ENCODE results near the gene POLE4.

Gene POLE4

GRCh38 chr2:74941284-74941683 is 17.2 kb upstream of the POLE4 start:
- no peak for DNase-seq (ENCODE audit: low read depth)

GRCh38 chr2:74942263-74942662 is 16.2 kb upstream of the POLE4 start:
- DNase-seq (ENCODE audit: low read depth) = no peak

GRCh38 chr2:74944987-74945787 is 13.3 kb upstream of the POLE4 start:
- no peak for DNase-seq (ENCODE audit: low read depth)

GRCh38 chr2:74945788-74946331 is 12.6 kb upstream of the POLE4 start:
- no peak for DNase-seq (ENCODE audit: low read depth)

GRCh38 chr2:74947703-74948102 is 10.7 kb upstream of the POLE4 start:
- DNase-seq (ENCODE audit: low read depth) = no peak

DNA sequence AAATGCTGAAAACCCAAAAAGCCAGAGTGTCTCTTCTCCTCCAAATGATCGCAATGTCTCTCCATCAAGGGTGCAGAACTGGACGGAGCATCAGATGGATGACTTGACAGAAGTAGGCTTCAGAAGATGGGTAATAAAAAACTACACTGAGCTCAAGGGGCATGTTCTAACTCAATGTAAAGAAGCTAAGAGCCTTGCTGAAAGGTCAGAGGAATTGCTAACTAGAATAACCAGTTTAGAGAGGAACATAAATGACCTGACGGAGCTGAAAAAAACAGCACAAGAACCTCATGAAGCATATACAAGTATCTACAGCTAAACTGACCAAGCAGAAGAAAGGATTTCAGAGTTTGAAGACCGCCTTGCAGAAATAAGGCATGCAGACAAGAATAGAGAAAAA is 9.7 kb upstream of the POLE4 start:
- DNase-seq (ENCODE audit: low read depth) = no peak

DNA sequence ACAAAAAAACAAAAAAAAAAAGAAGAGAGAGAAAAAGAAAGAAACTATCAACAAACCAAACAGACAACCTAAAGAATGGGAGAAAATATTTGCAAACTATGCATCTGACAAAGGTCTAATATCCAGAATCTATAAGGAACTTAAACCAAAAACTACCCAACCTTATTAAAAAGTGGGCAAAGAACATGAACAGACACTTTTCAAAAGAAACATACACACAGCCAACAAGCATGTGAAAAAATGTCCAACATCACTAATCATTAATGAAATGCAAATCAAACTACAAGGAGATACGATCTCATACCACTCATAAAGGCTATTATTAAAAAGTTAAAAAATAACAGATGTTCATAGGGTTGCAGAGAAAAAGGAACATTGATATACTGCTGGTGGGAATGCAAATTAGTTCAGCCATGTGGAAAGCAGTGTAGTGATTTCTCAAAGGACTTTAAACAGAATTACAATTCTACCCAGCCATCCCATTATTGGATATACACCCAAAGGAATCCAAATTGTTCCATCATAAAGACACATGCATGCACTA is 7.2 kb upstream of the POLE4 start:
- no peak for DNase-seq (ENCODE audit: low read depth)

GRCh38 chr2:74952575-74952974 is 5.9 kb upstream of the POLE4 start:
- no peak for DNase-seq (ENCODE audit: low read depth)

- DNase-seq (ENCODE audit: low read depth) = no peak
Observed at GRCh38 chr2:74953796-74954499, 4.5 kb upstream of the POLE4 start.

GRCh38 chr2:74954500-74954874 is 4.0 kb upstream of the POLE4 start:
- no peak for DNase-seq (ENCODE audit: low read depth)

DNA sequence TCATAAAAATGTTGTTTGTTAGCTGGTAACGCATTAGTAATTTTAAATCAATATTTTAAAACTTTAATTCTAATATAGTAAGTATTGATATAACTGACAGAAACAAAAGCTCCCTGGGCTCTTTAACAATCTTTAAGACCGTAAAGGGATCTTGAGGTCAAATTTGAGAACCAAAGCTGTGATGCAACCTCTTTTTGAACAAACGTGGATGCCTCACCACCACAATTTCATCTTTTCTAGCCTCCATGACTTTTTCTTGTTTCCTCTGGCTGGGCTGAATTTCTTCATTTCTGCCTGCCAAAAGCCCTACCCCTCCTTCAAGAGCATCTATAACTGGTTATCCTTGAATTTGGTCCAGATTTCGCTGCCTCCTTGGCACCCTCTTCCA is 563 bp upstream of the POLE4 start:
- DNase-seq (ENCODE audit: low read depth) = no peak

DNA sequence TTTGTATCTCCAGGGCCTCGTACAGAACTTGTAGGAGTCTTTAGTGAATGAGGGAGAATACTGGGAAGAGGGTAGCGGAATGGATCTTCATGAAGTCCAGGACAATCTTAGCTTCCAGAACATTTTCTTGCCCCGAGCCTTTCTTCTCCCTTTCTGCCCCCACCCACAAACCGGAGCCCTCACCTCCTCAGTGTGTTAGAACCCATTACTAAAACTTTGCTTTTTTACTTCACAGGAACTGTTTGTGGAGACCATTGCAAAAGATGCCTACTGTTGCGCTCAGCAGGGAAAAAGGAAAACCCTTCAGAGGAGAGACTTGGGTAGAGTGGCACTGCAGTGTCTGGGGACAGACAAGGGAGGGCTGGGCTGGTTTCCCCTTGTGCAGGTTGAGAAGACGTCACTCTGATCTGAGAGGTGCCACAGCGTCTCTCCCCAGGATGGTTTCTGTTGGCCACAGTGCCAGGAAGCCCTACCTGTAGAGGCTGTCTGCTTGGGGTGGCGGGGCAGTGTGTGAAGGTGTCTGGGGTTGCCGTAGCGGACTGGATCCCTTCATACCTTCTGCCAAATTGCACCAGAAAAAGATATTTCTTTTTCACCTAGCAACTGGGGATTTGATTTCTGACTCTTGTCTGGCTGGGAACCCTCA is 786 bp downstream of the POLE4 start:
- DNase-seq (ENCODE audit: low read depth) = no peak

DNA sequence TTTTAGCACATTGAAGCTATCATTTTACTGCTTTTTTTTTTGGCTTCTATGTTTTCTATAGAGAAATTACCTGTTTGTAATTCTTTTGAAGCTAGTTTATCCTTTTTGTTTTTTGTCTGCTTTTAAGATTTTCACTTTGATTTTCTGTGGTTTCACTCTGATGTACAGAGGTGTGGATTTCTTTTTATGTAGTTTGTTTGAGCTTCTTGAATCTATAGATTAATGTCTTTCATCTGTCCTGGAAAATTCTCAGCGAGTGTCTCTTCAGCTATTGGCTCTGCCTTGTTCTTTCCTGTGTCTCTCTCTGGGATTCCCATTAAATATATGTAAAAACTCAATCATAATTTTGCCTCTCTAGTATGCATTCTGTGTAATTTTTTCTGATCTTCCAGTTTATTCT is 8.4 kb downstream of the POLE4 start:
- no peak for DNase-seq (ENCODE audit: low read depth)

GRCh38 chr2:74975016-74975415 is 16.6 kb downstream of the POLE4 start:
- DNase-seq (ENCODE audit: low read depth) = no peak

DNA sequence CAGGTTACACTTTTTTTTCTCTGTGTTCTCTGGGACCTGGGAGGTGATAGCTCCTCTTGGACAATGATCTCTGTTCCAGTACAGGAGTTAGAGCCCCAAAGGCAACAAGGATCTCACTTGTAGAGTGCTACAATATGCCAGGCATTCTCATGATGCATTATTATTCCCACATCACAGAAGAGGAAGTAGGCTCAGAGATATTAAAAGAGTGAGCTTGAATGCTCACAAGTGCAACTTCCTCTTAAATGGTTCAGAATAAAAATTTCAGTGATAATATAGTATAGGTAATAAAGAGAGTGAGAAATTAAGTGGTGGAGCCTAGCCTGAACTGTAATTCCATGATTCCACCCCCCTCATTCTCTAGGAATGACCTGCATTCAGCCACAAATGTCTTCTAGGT is 21.4 kb downstream of the POLE4 start:
- no peak for DNase-seq (ENCODE audit: low read depth)

DNA sequence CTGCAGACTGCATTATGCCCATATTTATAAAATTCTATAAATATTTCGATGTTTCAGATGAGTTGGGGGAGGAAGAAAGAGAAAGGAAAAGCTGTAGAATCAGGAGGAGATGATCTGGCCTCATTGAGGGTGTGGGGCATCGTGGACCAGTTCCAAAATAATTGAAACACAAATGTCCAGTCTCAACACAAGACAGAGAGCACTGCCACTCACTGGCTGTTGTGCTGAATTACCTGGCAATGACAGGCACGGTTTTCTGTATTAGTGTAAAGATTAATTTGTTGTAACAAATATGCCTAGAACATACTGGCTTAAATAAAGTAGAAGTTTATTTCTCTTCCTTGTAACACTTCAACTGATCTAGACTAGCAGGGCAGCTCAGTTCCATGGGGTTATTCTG is 24.1 kb downstream of the POLE4 start:
- DNase-seq (ENCODE audit: low read depth) = no peak

DNA sequence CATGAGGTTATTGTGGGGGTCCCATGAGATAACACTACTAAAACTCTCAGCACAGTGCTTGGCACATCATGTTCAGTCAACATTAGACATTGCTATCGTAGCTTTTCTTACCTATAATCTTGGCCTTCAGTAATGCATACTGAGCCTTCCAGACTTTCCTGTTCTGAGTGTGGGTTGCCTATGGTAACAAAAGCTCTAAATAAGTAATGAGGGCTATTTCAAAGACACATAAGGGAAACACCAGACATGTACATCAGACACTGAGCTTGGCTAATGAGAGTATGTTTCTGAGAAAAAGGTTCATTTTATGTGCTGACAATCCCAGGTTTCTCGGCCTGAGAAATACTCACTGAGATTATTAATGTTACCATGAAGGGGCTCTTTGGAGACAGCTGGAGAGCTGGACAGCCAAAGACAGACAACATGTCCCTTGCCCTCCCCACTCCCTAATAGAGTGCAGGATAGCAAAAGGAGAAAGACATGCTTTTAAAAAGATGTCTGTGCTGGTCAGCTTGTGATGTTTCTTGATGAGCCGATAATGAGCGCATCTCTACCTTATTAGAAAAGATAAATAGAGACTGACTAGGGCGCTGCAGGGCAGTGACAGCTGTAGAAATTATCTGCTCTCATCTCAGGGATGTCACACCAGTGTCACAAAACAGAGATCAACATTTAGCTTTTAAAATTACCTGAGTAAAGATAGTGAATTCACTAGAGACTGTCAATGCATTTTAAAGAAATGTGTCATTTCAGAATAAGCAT is 25.4 kb downstream of the POLE4 start:
- DNase-seq (ENCODE audit: low read depth) = no peak

GRCh38 chr2:74984947-74985637 is 26.6 kb downstream of the POLE4 start:
- DNase-seq (ENCODE audit: low read depth) = no peak

DNA sequence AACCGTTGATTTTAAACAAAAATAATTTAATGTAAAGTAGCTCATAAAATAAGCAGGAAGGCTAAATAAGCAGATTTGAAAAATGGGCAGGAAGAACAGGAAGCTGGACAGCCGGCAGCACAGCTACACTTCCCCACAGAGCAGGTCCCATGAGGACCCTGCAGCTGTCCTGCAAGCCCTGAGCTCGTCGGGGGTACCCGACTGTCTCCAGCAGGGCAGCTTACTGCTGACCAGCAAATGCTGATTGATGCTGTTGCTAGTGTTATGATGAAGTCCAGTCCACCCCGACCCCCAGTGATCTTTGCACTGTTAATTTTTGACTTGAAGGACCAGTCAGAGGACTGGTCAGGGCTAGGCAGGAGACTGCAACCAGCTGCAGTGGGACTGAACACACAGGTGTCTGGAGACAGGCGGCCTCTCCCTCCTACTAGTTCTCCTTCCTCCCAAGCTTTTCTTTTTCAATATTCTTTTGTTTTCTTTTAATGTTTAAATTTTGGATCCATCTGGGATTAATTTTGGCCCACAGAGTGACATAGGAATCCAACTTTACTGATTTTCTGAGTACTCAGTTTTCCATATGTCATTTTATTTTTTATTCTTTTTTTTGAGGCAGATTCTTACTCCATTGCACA is 27.7 kb downstream of the POLE4 start:
- DNase-seq (ENCODE audit: low read depth) = no peak

- DNase-seq (ENCODE audit: low read depth) = no peak
Observed at GRCh38 chr2:74991977-74992376, 33.5 kb downstream of the POLE4 start.

DNA sequence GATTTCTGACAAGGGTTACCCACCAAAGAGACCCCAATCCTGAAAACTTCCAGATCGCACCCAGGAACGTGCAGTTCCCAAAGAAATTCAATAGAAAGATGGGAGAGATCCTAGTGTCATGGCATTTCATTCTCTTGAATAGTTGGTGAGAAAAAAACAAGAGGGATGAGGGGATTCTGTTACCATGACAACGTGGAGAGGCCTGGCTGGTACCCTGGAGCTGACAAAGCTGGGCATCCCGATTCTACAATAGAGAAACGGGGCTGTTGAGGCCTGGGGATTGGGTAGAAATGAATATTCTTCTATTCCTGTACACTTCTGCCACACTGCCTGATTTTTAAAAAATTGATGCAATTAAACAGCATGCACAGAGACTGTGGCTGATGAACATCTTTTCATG is 41.0 kb downstream of the POLE4 start:
- DNase-seq (ENCODE audit: low read depth) = no peak
